Epithelial cell of alveolus of lung (primary cell): ENCODE results near the gene CEP162. TPM values are rescaled to one million over a fixed set of nuclear protein-coding genes. Genes with fewer than 3 reads are reported as not detected.

Source experiments
- total RNA-seq: library from RNA; depleted of rRNA; stranded (reverse); fragments of >200 nt; gene quantifications from 2 replicates; pipeline ENCODE4 v1.2.1, GENCODE V29; 2015

The CEP162 gene, protein sequence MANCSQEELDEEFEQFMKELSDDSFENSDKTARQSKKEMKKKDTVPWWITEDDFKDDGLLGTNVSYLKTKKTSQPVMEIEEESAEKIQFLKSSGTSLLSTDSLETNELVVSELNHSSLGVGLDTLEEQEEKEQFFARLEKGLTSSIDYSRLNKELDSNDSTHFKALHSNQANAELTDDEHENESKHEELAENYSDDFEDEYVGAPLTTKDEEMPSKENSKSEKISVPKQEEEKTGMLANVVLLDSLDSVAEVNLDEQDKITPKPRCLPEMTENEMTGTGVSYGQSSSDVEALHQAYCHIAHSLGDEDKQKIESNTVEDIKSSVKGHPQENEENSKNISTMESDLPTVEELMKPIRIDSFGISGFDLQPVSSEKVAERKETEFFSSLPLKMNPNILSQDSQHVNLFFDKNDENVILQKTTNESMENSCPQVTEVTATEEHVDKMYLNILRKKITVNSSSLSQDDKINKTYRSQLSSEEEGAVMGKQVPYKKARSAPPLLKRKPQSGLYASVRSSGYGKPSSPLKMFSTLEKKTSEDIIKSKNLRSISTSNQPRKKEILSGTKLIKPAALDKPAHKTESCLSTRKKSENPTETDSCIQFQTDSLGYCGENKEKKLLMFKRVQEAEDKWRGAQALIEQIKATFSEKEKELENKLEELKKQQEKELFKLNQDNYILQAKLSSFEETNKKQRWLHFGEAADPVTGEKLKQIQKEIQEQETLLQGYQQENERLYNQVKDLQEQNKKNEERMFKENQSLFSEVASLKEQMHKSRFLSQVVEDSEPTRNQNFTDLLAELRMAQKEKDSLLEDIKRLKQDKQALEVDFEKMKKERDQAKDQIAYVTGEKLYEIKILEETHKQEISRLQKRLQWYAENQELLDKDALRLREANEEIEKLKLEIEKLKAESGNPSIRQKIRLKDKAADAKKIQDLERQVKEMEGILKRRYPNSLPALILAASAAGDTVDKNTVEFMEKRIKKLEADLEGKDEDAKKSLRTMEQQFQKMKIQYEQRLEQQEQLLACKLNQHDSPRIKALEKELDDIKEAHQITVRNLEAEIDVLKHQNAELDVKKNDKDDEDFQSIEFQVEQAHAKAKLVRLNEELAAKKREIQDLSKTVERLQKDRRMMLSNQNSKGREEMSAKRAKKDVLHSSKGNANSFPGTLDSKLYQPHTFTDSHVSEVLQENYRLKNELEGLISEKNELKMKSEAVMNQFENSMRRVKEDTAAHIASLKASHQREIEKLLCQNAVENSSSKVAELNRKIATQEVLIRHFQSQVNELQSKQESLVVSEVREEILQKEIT (N-terminal part only)
- 1.9 and 16.2 TPM in 2 replicates for total RNA-seq

DNA sequence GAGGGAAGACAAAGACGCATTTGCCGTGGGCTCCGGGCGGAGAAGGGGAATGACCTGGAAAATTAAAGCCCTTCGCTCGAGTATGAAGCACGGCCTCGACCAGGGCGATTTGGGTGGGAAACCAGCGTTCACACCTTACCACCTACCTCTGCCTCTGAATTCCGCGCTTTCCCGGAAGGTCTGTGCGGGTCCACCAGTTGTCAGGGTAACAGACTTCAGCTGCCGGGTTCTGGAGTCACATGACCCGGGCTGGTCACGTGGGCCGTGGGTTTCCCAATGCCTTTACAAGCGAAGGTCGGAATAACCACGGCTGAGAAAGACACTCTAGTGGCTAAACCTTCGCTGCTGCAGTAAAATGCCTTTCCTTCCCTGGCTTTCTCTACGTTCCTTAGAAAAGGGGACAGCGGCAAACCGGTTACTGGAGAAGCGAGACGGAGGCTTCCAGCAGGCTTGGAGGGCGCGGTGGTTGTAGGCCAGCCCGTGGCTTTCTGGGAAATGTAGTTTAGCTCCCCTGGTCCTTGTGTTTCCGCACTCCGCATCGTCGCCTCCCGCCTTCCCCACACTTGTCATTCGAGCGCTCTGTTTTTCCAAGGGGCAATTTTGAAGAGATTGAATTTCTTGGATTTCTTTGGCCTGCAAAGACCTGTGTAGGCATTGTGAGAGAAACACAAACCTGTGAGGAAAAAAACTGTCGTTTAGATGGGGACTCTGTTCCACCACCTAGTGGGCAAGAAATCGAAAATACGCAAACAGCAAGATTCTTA is at the start of gene CEP162:
Gene CEP162, minus strand, starts transcription at position 210 of the 764 bp plus-strand sequence. CDS start 1,250 bp downstream, outside the sequence.

Other genes with a start within 250 kb of the CEP162 start
- gene MRAP2, start 193.9 kb downstream of the CEP162 start, total RNA-seq = 0.13 TPM in 1 of 2 replicates, not detected in the other